ENCODE results near the gene DCTN5. TPM values are rescaled to one million over a fixed set of nuclear protein-coding genes. Genes with fewer than 3 reads are reported as not detected.

Gene DCTN5
- total and polyA plus RNA-seq, 2 of the 13 experiments (the other 11 are each of a cell fraction or from before 2014, with no cell fraction given) = 105 to 207 TPM

DNA sequence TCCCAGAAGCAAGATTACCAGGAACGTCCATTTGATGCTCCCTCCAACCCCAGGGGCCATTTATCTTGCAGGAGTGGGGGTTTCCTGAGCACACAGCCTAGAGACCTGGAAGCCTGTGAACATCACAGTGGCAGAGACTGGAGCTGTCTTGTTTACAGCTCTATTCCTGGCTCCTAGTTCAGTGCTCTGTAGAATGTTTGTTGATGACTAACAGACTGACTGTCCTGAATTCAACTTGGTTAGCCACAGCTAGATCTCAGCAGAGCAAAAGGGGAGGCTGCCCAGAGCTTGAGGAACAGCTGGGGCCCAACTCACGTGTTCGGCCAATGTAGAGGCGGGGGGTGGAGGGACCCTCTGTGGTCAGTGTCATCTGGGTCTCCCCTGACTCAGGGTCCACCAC lies 65.2 kb downstream of the DCTN5 start:
- H3K9me3 ChIP-seq (ENCODE audit: low read length) = peaks cover 19% of the 10 kb centered on the region
- H3K79me2 ChIP-seq (ENCODE audit: insufficient read depth, low read length) = no peaks in the 10 kb centered on the region
- ChIA-PET POLR2A (no interaction called here), CTCF (ENCODE audit: low intra/inter-chr PET ratio, low total read pairs) (no interaction called here)
- 84% methylated on average over 4 of the region's 4 CpGs for WGBS (ENCODE audit: low lambda C conversion rate)
- TF ChIP-seq, protein P1, sequence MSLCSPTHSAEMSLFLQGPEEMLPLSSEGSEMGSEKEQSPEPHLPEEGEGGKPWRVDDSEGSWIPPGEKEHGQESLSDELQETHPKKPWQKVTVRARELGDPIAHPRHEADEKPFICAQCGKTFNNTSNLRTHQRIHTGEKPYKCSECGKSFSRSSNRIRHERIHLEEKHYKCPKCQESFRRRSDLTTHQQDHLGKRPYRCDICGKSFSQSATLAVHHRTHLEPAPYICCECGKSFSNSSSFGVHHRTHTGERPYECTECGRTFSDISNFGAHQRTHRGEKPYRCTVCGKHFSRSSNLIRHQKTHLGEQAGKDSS (CRISPR knock-in tag; IDR thresholded peaks at IDR 0.05; ENCODE audit: borderline replicate concordance, low read depth) = peak; percentile 53; the same call in 1 of the 2 replicates
- TF ChIP-seq, protein P2, sequence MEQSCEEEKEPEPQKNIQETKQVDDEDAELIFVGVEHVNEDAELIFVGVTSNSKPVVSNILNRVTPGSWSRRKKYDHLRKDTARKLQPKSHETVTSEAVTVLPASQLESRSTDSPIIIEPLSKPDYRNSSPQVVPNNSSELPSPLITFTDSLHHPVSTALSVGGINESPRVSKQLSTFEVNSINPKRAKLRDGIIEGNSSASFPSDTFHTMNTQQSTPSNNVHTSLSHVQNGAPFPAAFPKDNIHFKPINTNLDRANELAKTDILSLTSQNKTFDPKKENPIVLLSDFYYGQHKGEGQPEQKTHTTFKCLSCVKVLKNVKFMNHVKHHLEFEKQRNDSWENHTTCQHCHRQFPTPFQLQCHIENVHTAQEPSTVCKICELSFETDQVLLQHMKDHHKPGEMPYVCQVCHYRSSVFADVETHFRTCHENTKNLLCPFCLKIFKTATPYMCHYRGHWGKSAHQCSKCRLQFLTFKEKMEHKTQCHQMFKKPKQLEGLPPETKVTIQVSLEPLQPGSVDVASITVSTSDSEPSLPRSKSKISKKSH (CRISPR knock-in tag; IDR thresholded peaks at IDR 0.05; ENCODE audit: borderline replicate concordance) = peak; percentile 18; the same call in 1 of the 2 replicates
- TF ChIP-seq ZNF431 (CRISPR knock-in tag; IDR thresholded peaks at IDR 0.05; ENCODE audit: borderline replicate concordance, low read depth) (no peak), JDP2 (CRISPR knock-in tag; IDR thresholded peaks at IDR 0.05; ENCODE audit: borderline replicate concordance) (no peak), ZFY (CRISPR knock-in tag; IDR thresholded peaks at IDR 0.05) (no peak), ZNF3 (CRISPR knock-in tag; IDR thresholded peaks at IDR 0.05) (peak; percentile 97), MTF2 (CRISPR knock-in tag; IDR thresholded peaks at IDR 0.05; ENCODE audit: borderline replicate concordance) (no peak)
- H3K36me3 ChIP-seq (replicated peaks in 1 of 2; ENCODE audit: control insufficient read depth in 1 of 2, insufficient read depth in 2 of 2, low read length in 2 of 2) = no peaks in the 10 kb centered on the region
- no peak for DNase-seq (ENCODE audit: low spot score)
- H3K27me3 ChIP-seq (ENCODE audit: control insufficient read depth in 1 of 2, insufficient read depth in 2 of 2, low read length in 2 of 2) = peaks cover 0 to 3% of the 10 kb centered on the region in 2 experiments; a peak in 1 of 5 replicates
- H3K4me2 ChIP-seq (ENCODE audit: low read depth, low read length) = no peak overlapping the region
- no peak overlapping the region for H3K4me3 ChIP-seq (replicated peaks in 1 of 3; ENCODE audit: insufficient read depth in 1 of 3, low read depth in 2 of 3, low read length in 3 of 3)
- no TSS peak for BruUV-seq (replicated peaks)
- peaks cover 25% of the 10 kb centered on the region for H3K4me1 ChIP-seq (ENCODE audit: insufficient read depth, low read length)
- FAIRE-seq = no peak
- intact Hi-C loops (cut with micrococcal nuclease; ENCODE audit: unreplicated experiment) (no loop called here), in situ Hi-C loops (cut with HindIII; ENCODE audit: extremely low pct_ligation_motif_present, low pct_unique_long_range_greater_than_20kb) (no loop called here)
- no peaks in the 10 kb centered on the region for H4K20me1 ChIP-seq (ENCODE audit: insufficient read depth, low read length)
- H3K27ac ChIP-seq (ENCODE audit: extremely low read length, insufficient read depth, low read length) = no peak overlapping the region
- ATAC-seq = no peak
- no peak overlapping the region for H2AFZ ChIP-seq (ENCODE audit: low read length)
- H3K9ac ChIP-seq (ENCODE audit: insufficient read depth, low read depth, low read length) = no peak overlapping the region
